Kidney (tissue), 14 donors: ENCODE results near the gene FBXW5. TPM values are rescaled to one million over a fixed set of nuclear protein-coding genes. Genes with fewer than 3 reads are reported as not detected.

Source experiments
- DNase-seq, 5 donors: peaks; one replicate each; pipeline ENCODE4 v3.0.0-alpha.2; 2013 to 2020
- FAIRE-seq: peaks from 2 replicates; lab custom pipeline; 2012; peaks lifted over from hg19 to GRCh38; lab: Jason Lieb, UNC
- H3K27ac ChIP-seq, 2 donors: one replicate each; pipeline ENCODE4 v1.7.0; 2013; ENCODE audit warnings: low read depth in 2 of 2, low read length in 2 of 2, inconsistent platforms in 1 of 2
- H3K27me3 ChIP-seq: one replicate; pipeline ENCODE4 v1.7.1; 2013; ENCODE audit warnings: low read length, inconsistent platforms; ENCODE audit not compliant: control insufficient read depth, insufficient read depth
- H3K36me3 ChIP-seq, 3 donors: one replicate each; pipeline versions ENCODE4 v1.7.0 to v1.7.1; 2013; ENCODE audit warnings: low read length in 3 of 3, control low read depth in 1 of 3, inconsistent platforms in 1 of 3; ENCODE audit not compliant: insufficient read depth in 3 of 3, control insufficient read depth in 2 of 3
- H3K4me1 ChIP-seq, 3 donors: one replicate each; pipeline versions ENCODE4 v1.7.0 to v1.7.1; 2013; ENCODE audit warnings: low read length in 3 of 3, inconsistent platforms in 1 of 3, low read depth in 1 of 3; ENCODE audit not compliant: control insufficient read depth in 2 of 3, insufficient read depth in 2 of 3
- H3K4me3 ChIP-seq, 3 donors: one replicate each; pipeline versions ENCODE4 v1.7.0 to v1.8.1; 2013; ENCODE audit warnings: low read length in 3 of 3, control low read depth in 1 of 3, inconsistent platforms in 1 of 3
- H3K9ac ChIP-seq, 3 donors: one replicate each; pipeline versions ENCODE4 v1.7.0 to v1.7.1; 2013; ENCODE audit warnings: low read length in 3 of 3, control low read depth in 1 of 3, inconsistent platforms in 1 of 3
- H3K9me3 ChIP-seq, 3 donors: one replicate each; pipeline versions ENCODE4 v1.7.0 to v1.7.1; 2013; ENCODE audit warnings: low read length in 3 of 3, control low read depth in 1 of 3, inconsistent platforms in 1 of 3; ENCODE audit not compliant: control insufficient read depth in 2 of 3, insufficient read depth in 1 of 3
- CTCF ChIP-seq: IDR thresholded peaks from 3 replicates; pipeline ENCODE4 v1.5.1; 2012; ENCODE audit warnings: mild to moderate bottlenecking, moderate library complexity, borderline replicate concordance; ENCODE audit not compliant: insufficient read depth; ENCODE audit errors: extremely low read depth
- intact Hi-C: fragments of 100-400 bp; cut with DNase I; formaldehyde crosslinking; loops from one replicate; pipeline ENCODE4 v1.11.1; 2022
- polyA plus RNA-seq: library from polyadenylated mRNA; stranded (reverse); fragments of 350-450 nt; fragmentation: Illumina TruSeq; extraction: RNeasy Lipid Tissue Mini Kit (QIAGEN cat#74804); gene quantifications from one replicate; pipeline ENCODE4 v1.2.3, GENCODE V29; 2014; ENCODE audit warnings: low read depth, low replicate concordance; ENCODE audit not compliant: insufficient read depth
- total RNA-seq: library from RNA; stranded (reverse); fragmentation: NEBNext Ultra II Directional; extraction: Animal tissue kit (Norgen Biotek cat#: 25700); gene quantifications from one replicate; pipeline ENCODE4 v1.2.1, GENCODE V29; 2021
- donor health status: control.
- donor health status: control.
- donor health status: control.
- donor health status: control.
- donor health status: control.
- donor health status: DM: yes; HTN: yes; CAD: no.
- donor health status: Normal renal cell carcinoma (clear cell type).

Gene FBXW5
- total and polyA plus RNA-seq, 2 donors from 2014 or later: 92.5 to 97.2 TPM

GRCh38 chr9:136928591-136928990 is 15.9 kb downstream of the FBXW5 start:
- FAIRE-seq (no peak), DNase-seq (no peak)
- Histone ChIP-seq H3K27ac (no peak overlapping the region), H3K36me3 (peaks cover 0 to 2% (median 0%) of the 10 kb centered on the region in 3 donors), H3K4me3 (no peak overlapping the region), H3K4me1 (no peaks in the 10 kb centered on the region), H3K9me3 (no peaks in the 10 kb centered on the region), H3K27me3 (no peaks in the 10 kb centered on the region), H3K9ac (no peak overlapping the region)
- intact Hi-C loops: no loop called here
- no peak for TF ChIP-seq CTCF

- FAIRE-seq: no peak
- no peak overlapping the region for H3K27ac ChIP-seq
Measured at GRCh38 chr9:136927343-136928271, 16.9 kb downstream of the FBXW5 start.

DNA sequence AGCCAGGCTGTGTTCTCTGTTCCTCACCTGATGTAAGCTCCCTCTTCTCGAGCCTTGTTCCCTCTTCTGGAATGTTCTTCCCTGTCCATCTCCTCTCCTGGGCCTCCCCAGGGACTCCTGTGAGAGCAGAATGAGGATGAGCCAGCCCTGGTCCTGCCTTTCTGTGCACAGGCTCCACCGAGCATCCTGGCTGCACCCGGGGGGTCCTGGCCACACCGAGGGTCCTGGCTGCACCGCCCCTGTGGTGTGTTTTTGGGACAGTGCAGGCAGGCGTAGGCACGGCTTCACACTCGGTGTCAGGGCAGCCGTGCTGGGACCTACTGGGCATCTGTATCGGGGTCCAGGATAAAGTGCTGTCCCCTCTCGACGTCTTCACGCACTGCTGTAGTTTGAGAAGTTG is 17.8 kb downstream of the FBXW5 start:
- intact Hi-C loops: no loop called here
- peaks cover 0 to 2% (median 0%) of the 10 kb centered on the region in 3 donors for H3K36me3 ChIP-seq
- no peak overlapping the region for H3K27ac ChIP-seq
- TF ChIP-seq CTCF: no peak
- FAIRE-seq: no peak
- no peak overlapping the region for H3K9ac ChIP-seq
- H3K4me1 ChIP-seq: no peaks in the 10 kb centered on the region
- H3K4me3 ChIP-seq: no peak overlapping the region
- no peaks in the 10 kb centered on the region for H3K27me3 ChIP-seq
- DNase-seq: no peak
- H3K9me3 ChIP-seq: no peaks in the 10 kb centered on the region

More at GRCh38 chr9:136927343-136928271, 16.9 kb downstream of the FBXW5 start:
- DNase-seq: no peak
- H3K9ac ChIP-seq: no peak overlapping the region
- no peak overlapping the region for H3K4me3 ChIP-seq
- TF ChIP-seq CTCF: no peak
- intact Hi-C loops: no loop called here
- H3K27me3 ChIP-seq: no peaks in the 10 kb centered on the region
- H3K9me3 ChIP-seq: no peaks in the 10 kb centered on the region
- no peaks in the 10 kb centered on the region for H3K4me1 ChIP-seq
- H3K36me3 ChIP-seq: peaks cover 0 to 2% (median 0%) of the 10 kb centered on the region in 3 donors
